HG03196 (cell line): ENCODE results near the gene USO1.
A peak's percentile ranks its signal among the peaks of the same experiment; 100 is the strongest.
"Not testable (repeated sequence)": the region's sequence is repeated elsewhere in the genome, so short reads cannot be mapped to it uniquely, and the experiment has no call there.

Experiments used
- ATAC-seq: cut with Tn5 transposase; IDR thresholded peaks from one replicate; pipeline ENCODE4 v1.9.1; 2021; ENCODE audit not compliant: unreplicated experiment

The USO1 gene

DNA sequence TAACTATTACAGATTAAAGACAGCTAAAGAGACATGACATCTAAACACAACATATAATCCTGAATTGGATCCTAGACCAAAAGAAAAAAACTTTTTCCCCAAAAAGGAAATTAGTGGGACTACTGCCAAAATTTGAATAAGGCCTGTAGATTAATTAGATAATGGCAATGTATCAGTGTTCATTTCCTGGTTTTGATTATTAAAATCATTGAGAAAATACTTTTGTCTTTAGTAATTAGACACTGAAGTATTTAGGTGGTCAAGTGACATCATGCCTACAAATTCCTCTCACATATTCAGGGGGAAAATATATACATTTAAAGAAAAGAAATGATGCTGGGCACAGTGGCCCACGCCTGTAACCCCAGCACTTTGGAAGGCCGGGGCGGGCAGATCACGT is 10.4 kb upstream of the USO1 start:
- ATAC-seq, result no peak

DNA sequence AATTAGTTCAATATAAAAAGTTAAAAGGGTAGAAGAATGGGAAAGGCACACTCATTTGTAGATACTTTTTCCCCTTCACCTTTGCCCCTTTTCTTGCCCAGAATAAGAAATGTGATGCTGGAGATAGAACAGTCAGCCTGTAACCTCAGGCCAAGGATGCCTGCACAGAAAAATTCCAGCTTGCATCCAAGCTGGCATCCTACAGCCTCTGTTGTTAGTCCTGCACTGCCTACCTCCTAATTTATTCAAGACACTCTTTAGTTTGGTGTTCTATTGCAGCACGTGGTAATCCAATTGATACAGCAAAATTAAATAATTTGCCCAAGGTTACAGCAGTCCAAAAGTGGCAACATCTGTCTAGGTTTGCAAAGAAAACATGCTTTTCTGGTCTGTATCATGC is 9.7 kb upstream of the USO1 start:
- ATAC-seq, result no peak

GRCh38 chr4:75715105-75715799 is 9.1 kb upstream of the USO1 start:
- no peak for ATAC-seq

DNA sequence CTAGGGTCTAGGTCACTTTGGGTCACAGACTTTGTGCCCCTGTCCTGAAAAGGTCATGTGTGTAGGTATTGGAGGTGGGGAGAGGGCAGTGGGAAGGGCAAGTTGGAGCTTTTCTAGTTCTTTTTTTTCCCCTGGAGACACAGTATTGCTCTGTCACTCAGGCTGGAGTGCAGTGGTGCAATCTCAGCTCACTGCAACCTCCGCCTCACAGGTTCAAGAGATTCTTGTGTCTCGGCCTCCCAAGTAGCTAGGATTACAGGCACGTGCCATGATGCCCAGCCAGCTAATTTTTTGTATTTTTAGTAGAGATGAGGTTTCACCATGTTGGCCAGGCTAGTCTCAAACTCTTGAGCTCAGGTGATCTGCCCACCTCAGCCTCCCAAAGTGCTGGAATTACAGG is 8.3 kb upstream of the USO1 start:
- not testable (repeated sequence) for ATAC-seq

DNA sequence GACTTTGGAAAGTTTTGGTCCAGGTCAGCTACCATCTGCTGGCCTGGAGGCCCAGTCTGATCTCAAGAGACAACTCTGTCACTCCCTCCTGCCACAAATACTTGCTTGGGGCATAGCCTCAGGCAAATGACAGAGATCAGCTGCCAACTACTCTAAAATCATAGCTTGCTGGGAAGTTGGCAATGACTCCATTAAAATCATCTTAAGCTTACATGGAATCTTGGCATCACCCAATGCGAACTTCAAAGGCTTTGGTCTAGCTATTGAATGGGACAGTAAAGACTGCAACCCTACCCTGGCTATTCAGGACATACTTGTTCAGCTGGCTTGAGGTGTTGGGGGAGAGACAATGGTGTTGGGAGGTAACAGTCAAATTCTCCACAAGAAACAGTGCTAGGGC is 7.0 kb upstream of the USO1 start:
- no peak for ATAC-seq

DNA sequence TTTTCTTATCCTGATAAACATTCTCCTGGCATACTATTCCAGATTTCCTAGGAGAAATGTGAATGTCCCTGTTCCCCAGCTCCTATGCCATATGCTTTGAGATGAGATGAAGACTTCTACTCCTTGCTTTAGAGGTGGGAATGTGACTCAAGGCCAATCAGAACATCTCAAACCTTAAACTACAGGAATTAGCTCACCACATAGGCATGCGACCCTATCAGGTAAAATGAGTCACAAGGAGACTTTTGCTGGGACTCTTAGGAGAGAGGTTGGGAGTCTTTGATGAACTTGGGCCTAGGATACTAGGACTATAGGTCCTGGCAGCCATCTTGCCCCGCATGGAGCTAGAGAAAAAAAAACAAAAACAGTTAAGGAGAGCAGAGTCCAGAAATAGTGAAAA is 5.8 kb upstream of the USO1 start:
- ATAC-seq, result no peak

- no peak for ATAC-seq
Measured at GRCh38 chr4:75722417-75722816, 2.0 kb upstream of the USO1 start.

GRCh38 chr4:75723163-75724065 is 963 bp upstream of the USO1 start:
- ATAC-seq, result no peak

DNA sequence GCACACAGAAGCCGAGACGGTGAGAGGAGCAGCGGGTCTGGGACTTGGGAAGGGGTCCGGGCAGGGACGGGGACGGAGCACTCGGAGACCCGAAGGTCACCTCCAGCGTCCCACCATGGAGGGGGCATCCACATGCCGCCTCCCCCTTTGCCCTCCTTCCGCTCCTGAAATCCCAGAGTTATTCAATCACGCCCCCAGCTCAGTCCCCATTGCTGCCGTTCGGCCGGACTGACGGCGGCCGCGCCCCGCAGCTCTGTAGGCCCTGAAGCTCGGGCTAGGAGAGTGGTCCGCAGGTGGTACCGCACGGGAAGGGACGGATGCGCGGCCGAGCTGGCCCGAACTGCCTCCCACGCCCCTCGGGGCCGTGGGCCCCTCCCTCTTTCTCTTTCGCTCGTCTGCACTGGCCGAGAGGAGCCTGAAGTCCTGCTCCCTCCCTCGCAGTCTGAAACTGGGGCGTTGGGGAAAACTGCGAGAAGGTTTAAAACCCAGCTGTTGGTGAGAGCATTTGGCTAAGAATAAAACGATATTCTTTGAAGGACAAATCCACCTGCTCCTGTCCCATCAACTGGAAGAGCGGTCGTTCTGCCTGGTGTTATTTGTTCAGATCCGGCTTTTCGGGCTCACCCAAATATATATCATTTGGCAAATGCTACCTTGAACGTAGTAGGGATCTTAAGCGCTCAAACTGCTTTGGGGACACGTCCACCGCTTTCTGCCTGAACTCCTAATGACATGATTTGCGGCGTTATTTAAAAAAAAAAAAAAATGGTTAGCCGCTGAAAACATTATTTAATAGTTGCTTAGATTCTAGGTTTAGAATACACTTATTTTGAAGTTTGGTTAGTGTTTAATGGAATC is 719 bp downstream of the USO1 start:
- peak; percentile 56 for ATAC-seq

DNA sequence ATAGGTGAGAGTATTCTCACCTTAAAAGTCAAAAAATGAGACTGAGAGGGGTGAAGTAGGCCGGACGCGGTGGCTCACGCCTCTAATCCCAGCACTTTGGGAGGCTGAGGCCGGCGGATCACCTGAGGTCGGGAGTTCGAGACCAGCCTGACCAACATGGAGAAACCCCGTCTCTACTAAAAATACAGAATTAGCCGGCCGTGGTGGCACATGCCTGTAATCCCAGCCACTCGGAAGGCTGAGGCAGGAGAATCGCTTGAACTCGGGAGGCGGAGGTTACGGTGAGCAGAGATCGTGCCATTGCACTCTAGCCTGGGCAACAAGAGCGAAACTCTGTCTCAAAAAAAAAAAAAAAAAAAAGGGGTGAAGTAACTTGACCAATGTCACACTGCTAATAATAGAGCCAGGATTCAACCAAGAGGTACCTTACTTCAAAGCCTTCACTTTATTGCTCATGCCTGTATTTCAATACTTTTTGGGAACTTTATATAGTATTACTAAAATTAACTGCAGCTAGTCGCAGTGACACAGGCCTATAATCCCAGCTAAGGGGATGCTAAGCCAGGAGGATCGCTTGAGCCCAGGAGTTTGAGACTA is 1.7 kb downstream of the USO1 start:
- not testable (repeated sequence) for ATAC-seq

DNA sequence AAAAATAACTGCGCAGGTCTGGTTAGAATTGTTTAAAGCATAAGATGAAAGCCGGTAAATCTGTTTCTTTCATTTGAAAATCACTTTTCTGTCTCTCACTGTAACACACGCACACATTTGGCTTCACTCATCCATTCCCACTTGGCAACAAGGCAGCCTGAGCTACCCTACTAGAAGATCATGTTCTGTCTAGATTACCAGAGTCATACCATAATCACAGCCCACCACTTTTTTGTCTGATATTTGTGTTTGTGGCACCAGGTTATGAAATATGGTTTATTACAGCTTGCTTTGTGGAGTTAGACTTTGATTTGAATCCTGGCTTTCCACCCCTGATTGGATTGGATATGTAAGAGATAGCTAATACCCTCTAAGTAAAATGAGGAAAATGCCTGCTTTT is 2.2 kb downstream of the USO1 start:
- ATAC-seq, result no peak

DNA sequence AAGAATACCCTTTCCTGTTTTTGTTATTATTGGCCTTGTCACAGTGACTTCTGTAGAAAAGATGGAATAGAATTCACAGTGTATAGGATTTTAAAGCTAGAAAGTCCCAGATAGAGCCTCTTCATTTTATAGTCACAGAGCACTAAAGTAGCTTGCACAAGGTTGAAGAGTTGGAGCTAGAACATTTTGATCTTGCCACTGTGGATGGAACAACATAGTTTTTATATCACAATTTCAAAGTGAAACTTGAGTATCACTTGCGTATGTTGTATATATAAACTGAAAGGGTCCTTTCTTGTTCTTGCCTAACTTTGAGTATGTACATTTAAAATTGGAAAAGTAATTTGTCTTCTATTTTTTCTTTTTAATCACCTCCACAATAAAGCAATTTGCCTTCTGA is 2.7 kb downstream of the USO1 start:
- no peak for ATAC-seq

DNA sequence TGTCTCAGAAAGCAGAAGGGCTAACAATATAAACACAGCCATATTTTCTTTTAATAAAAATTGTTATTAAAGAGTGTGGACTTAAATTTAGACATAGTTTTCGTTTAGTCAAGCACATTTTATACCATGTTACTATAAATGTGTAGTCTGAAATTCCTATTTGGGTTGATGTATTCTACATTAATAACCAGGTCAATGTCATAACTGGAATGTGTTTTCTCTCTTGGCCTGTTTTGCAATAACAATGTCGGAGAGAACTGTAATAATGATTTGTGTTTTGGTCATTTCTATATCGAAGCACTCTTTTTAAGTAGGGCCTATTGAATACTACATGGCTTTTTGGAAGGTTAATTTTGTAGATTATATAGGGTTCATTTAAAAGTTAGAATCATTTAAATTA is 5.5 kb downstream of the USO1 start:
- ATAC-seq, result no peak

GRCh38 chr4:75733369-75733768 is 9.0 kb downstream of the USO1 start:
- no peak for ATAC-seq

- ATAC-seq, result no peak
Measured at GRCh38 chr4:75735525-75735924, 11.1 kb downstream of the USO1 start.

DNA sequence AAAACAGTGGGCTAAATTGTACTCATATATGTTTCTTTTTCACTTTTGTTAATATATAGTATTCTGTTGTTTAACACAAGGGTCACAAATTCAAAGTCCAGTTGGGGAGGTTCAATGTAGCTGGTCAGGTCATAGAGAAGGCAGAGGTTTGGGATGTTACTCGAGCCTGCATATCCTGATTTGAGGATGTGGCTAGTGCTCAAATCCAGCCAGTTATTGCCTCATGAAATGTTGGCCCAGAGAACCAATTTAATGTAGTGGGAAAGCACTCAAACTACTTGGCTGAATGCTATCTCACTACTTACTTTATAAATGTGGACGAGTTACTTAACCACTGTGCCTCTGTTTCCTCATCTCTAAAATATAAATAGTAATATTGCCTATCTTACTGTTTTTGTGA is 12.5 kb downstream of the USO1 start:
- no peak for ATAC-seq

GRCh38 chr4:75737398-75737797 is 13.0 kb downstream of the USO1 start:
- ATAC-seq, result no peak

DNA sequence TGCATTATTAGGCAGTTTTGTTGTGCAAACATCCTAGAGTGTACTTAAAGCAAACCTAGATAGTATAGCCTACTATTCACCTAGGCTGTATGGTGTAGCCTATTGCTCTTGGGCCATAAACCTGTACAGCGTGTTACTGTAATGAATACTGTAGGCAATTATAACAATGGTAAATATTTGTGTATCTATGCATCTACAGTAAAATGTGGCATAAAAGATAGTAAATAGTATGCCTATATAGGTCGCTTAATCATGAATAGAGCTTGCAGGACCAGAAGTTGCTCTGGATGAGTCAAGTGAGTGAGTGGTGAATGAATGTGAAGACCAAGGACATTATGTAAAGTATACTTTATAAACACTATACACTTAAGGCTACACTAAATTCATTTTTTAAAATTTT is 16.6 kb downstream of the USO1 start:
- no peak for ATAC-seq

- ATAC-seq, result no peak
Measured at GRCh38 chr4:75742451-75742850, 18.1 kb downstream of the USO1 start.

DNA sequence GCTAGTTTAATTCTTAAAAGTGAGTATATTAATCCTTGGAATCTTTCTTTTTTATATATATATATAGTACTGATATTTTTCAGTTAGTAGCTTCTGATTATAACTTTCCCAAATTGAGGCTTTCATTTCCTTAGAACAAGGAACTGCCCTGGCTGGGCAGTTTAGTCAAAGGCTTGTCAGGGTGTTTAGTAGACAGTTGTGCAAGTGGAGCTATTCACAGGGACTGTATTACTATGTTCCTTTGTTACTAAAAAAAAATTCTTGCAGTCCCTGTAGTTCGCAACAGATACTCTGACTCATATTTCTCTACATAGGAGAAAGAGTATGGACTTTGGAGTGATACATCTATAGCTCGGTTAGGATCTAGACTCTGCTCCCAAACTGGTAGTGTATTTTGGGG is 20.8 kb downstream of the USO1 start:
- ATAC-seq, result no peak

DNA sequence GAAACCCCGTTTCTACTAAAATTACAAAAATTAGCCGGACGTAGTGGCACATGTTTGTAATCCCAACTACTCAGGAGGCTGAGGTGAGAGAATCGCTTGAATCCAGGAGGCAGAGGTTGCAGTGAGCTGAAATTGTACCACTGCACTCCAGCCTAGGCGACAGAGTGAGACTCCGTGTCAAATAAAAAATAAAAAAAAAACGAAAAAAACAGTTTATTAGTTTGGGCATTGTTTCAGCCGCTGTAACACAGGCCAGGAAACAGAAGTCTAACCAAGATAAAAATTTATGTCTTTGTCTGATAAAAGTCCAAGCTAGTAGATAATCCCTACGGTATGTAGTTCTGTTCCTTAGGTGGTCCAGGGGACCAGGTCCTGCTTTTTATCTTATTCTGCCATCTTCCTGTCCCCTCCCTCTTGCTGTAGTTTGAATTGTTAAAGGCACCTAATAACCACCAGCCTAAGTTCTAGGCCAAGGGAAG is 21.4 kb downstream of the USO1 start:
- ATAC-seq, result no peak
